GM12878 (cell line): ENCODE measurements around the gene OGFOD2. TPM values are rescaled to one million over a fixed set of nuclear protein-coding genes. Genes with fewer than 3 reads are reported as not detected.

Experiments used
- ATAC-seq: fragments of 200-7000 bp; cut with Tn5 transposase; 3 replicates; pipeline ENCODE4 v1.9.1; 2020; ENCODE audit warnings: mild to moderate bottlenecking, moderate library complexity
- BruUV-seq: library from RNA; stranded (reverse); fragments of 400-500 nt; replicated peaks from 2 replicates; lab custom pipeline; 2021; lab: Mats Ljungman, UMichigan
- CTCF ChIA-PET: fragments of 300-600 bp; sonication (Branson Sonifier 250); formaldehyde crosslinking; extraction: SDS; loops from one replicate; lab custom pipeline; 2021; ENCODE audit warnings: inconsistent platforms; lab: Yijun Ruan, JAX
- POLR2A ChIA-PET: fragments of 350-600 bp; formaldehyde crosslinking; extraction: SDS; loops from one replicate; lab custom pipeline; 2021; ENCODE audit warnings: inconsistent platforms; lab: Charles Lee
- RAD21 ChIA-PET: fragments of 300-600 bp; sonication (Branson Sonifier 250); formaldehyde crosslinking; loops from one replicate; lab custom pipeline; 2023; ENCODE audit warnings: antibody characterized with exemption; ENCODE audit not compliant: unreplicated experiment; lab: Charles Lee
- SMC1A ChIA-PET: fragments of 300-600 bp; sonication (Branson Sonifier 250); formaldehyde crosslinking; loops from one replicate; lab custom pipeline; 2023; ENCODE audit not compliant: unreplicated experiment, uncharacterized antibody; lab: Charles Lee
- DNase-seq: peaks from one replicate; pipeline ENCODE4 v3.0.0-alpha.2; 2011; ENCODE audit warnings: low read depth, low spot score
- FAIRE-seq: peaks from 3 replicates; lab custom pipeline; 2011; peaks lifted over from hg19 to GRCh38; lab: Jason Lieb, UNC
- H2AFZ ChIP-seq: 2 replicates; pipeline ENCODE4 v1.6.0; 2011; ENCODE audit warnings: low read depth, low read length, control low read depth; ENCODE audit not compliant: control insufficient read depth
- H3K27ac ChIP-seq: 2 replicates; pipeline ENCODE4 v1.5.1; 2011; ENCODE audit warnings: control low read depth; ENCODE audit not compliant: control insufficient read depth, insufficient read depth
- H3K27me3 ChIP-seq, 2 experiments: replicated peaks in 1 of 2; 2 replicates each; pipeline versions ENCODE4 v1.6.0 to v1.6.1; 2011; ENCODE audit warnings: low read length in 1 of 2; ENCODE audit not compliant: control insufficient read depth in 2 of 2, insufficient read depth in 2 of 2
- H3K36me3 ChIP-seq, 2 experiments: 2 replicates each; pipeline ENCODE4 v1.5.1; 2011; ENCODE audit warnings: low read length in 1 of 2; ENCODE audit not compliant: control insufficient read depth in 2 of 2, insufficient read depth in 2 of 2
- H3K4me1 ChIP-seq: 2 replicates; pipeline ENCODE4 v1.6.1; 2011; ENCODE audit warnings: mild to moderate bottlenecking, low read length, moderate library complexity, mixed read lengths; ENCODE audit not compliant: control insufficient read depth, insufficient read depth
- H3K4me2 ChIP-seq: 2 replicates; pipeline ENCODE4 v1.6.0; 2011; ENCODE audit warnings: control low read depth; ENCODE audit not compliant: control insufficient read depth, insufficient read depth
- H3K4me3 ChIP-seq: fragments of 200-600 bp; sonication (generic); 2 replicates; pipeline ENCODE4 v1.5.1; 2016
- H3K79me2 ChIP-seq: 2 replicates; pipeline ENCODE4 v1.6.0; 2011; ENCODE audit warnings: low read length; ENCODE audit not compliant: control insufficient read depth, insufficient read depth
- H3K9ac ChIP-seq: 2 replicates; pipeline ENCODE4 v1.8.0; 2011; ENCODE audit warnings: low read length, control low read depth, mixed read lengths; ENCODE audit not compliant: control insufficient read depth, insufficient read depth
- H3K9me3 ChIP-seq: replicated peaks from 3 replicates; pipeline ENCODE4 v1.5.1; 2011; ENCODE audit warnings: mild to moderate bottlenecking, low read length; ENCODE audit not compliant: control insufficient read depth, insufficient read depth
- H4K20me1 ChIP-seq: 2 replicates; pipeline ENCODE4 v1.6.0; 2011; ENCODE audit not compliant: control insufficient read depth, insufficient read depth
- BMI1 ChIP-seq: fragments of 450-650 bp; IDR thresholded peaks from 2 replicates; pipeline ENCODE4 v1.6.1; 2016; ENCODE audit warnings: mild to moderate bottlenecking, moderate library complexity, borderline replicate concordance
- BRCA1 ChIP-seq: IDR thresholded peaks from 2 replicates; pipeline ENCODE4 v1.6.1; 2011; ENCODE audit warnings: low read depth, low read length, improper control_type of control experiment
- KDM1A ChIP-seq: fragments of 200-600 bp; sonication (generic); IDR thresholded peaks from 2 replicates; pipeline ENCODE4 v1.6.1; 2016; ENCODE audit warnings: borderline replicate concordance
- MTA3 ChIP-seq: IDR thresholded peaks from 2 replicates; pipeline ENCODE4 v1.6.1; 2012; ENCODE audit warnings: low read length, inconsistent platforms, borderline replicate concordance
- NFYB ChIP-seq: IDR thresholded peaks from 2 replicates; pipeline ENCODE4 v1.6.1; 2011; ENCODE audit warnings: low read depth, mild to moderate bottlenecking, low read length, improper control_type of control experiment, moderate library complexity; ENCODE audit not compliant: insufficient read depth
- SPI1 ChIP-seq: IDR thresholded peaks from 2 replicates; pipeline ENCODE4 v1.6.1; 2011; ENCODE audit warnings: low read depth, mild to moderate bottlenecking, low read length, moderate library complexity, borderline replicate concordance; ENCODE audit not compliant: insufficient read depth
- SUPT20H ChIP-seq: IDR thresholded peaks from 2 replicates; pipeline ENCODE4 v1.6.1; 2011; ENCODE audit warnings: low read depth, mild to moderate bottlenecking, low read length, moderate library complexity, borderline replicate concordance; ENCODE audit not compliant: control insufficient read depth
- TAF1 ChIP-seq: IDR thresholded peaks from 2 replicates; pipeline ENCODE4 v1.6.1; 2011; ENCODE audit warnings: mild to moderate bottlenecking, low read depth, low read length, borderline replicate concordance
- ZZZ3 ChIP-seq: IDR thresholded peaks from 2 replicates; pipeline ENCODE4 v1.6.1; 2011; ENCODE audit warnings: low read depth; ENCODE audit not compliant: control insufficient read depth, insufficient read length
- WGBS: methylation state at CpG from one replicate; pipeline ENCODE4 v1.1.6; 2016; ENCODE audit warnings: low lambda C conversion rate; ENCODE audit not compliant: insufficient replicate concordance, insufficient coverage; ENCODE audit errors: missing lambda C conversion rate; 5-methylcytosine and 5-hydroxymethylcytosine counted together
- in situ Hi-C: fragments of 300-500 bp; cut with MboI; formaldehyde crosslinking; loops from 9 replicates; pipeline ENCODE4 v1.14.3; 2018; ENCODE audit warnings: mixed read lengths
- intact Hi-C: fragments of 100-400 bp; cut with micrococcal nuclease; formaldehyde crosslinking; loops from one replicate; pipeline ENCODE4 v1.14.2; 2022; ENCODE audit not compliant: unreplicated experiment
- polyA plus RNA-seq, 11 experiments: library from polyadenylated mRNA; depleted of rRNA in 4 of 11; unstranded in 6 of 11; stranded (reverse) in 5 of 11; fragments of >200 nt; fragmentation: Nextera tagmentation in 4 of 11; fragmentation: Illumina TruSeq in 1 of 11; extraction: Ambion mirVana in 4 of 11; extraction: Trizol in 1 of 11; gene quantifications; 1 replicate in 1 of 11; 2 replicates in 10 of 11; pipeline versions ENCODE4 v1.2.1 to v1.2.3, GENCODE V29; 2011 to 2016; ENCODE audit warnings: inconsistent platforms in 2 of 11, missing spikeins in 2 of 11, low read depth in 1 of 11
- total RNA-seq, 4 experiments: library from RNA; depleted of rRNA in 3 of 4; stranded (reverse); fragments of >200 nt in 3 of 4; fragmentation: Illumina TruSeq in 1 of 4; extraction: Trizol in 1 of 4; gene quantifications; 2 replicates each; pipeline versions ENCODE4 v1.2.1 to v1.2.3, GENCODE V29; 2013 to 2021
- TF ChIP-seq, protein P1 (sequence below): fragments of 450-650 bp; IDR thresholded peaks from 2 replicates; pipeline ENCODE4 v1.6.1; 2014; ENCODE audit warnings: mild to moderate bottlenecking

The OGFOD2 gene
- total and polyA plus RNA-seq, 10 of the 15 experiments (the other 5 are each of a cell fraction or from before 2014, with no cell fraction given): 0.93 to 29.2 (median 16.3) TPM

DNA sequence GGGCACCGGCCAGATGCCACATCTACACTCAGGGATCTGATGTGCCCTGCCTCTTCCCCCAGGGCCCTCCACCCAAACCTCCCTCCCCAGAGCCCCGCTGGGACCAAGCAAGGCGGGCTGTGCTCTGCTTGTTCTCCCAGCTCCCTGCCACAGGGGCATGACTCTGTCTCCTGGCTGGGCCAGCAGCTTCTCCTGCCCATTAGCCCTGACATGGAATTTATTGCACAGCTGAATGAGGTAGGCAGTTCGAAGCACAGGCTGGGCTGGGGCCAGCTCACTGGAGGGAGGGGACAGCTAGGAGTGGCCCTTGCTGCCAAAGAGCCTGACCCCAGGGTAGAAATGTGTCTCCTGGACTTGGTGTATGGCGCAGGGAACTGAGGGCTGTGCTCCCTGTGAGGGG lies 47.8 kb downstream of the OGFOD2 start:
- H3K27ac ChIP-seq: no peak overlapping the region
- no peaks in the 10 kb centered on the region for H3K79me2 ChIP-seq
- intact Hi-C loops: no loop called here
- no peaks in the 10 kb centered on the region for H3K36me3 ChIP-seq
- DNase-seq (no peak), FAIRE-seq (no peak), ATAC-seq (no peak)
- H3K4me2 ChIP-seq: no peak overlapping the region
- no peaks in the 10 kb centered on the region for H3K4me1 ChIP-seq
- WGBS: 36% methylated on average over 5 of the region's 5 CpGs
- CTCF ChIA-PET: no interaction called here
- no peak overlapping the region for H3K9ac ChIP-seq
- H3K4me3 ChIP-seq: no peak overlapping the region
- in situ Hi-C loops: no loop called here
- TF ChIP-seq, protein P1, sequence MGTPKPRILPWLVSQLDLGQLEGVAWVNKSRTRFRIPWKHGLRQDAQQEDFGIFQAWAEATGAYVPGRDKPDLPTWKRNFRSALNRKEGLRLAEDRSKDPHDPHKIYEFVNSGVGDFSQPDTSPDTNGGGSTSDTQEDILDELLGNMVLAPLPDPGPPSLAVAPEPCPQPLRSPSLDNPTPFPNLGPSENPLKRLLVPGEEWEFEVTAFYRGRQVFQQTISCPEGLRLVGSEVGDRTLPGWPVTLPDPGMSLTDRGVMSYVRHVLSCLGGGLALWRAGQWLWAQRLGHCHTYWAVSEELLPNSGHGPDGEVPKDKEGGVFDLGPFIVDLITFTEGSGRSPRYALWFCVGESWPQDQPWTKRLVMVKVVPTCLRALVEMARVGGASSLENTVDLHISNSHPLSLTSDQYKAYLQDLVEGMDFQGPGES: no peak
- TF ChIP-seq TAF1 (no peak), SUPT20H (no peak), MTA3 (no peak), KDM1A (no peak)
- SMC1A ChIA-PET: no interaction called here
- no peaks in the 10 kb centered on the region; a peak in 2 of 4 replicates for H3K27me3 ChIP-seq
- RAD21 ChIA-PET: interaction anchor here (0.8 kb wide), 1 partner anchor 270 kb away, joined by 3 read pairs; the partner anchor contains the start of gene DENR
- H2AFZ ChIP-seq: no peak overlapping the region
- no TSS peak for BruUV-seq
- H3K9me3 ChIP-seq: no peaks in the 10 kb centered on the region
- no peaks in the 10 kb centered on the region for H4K20me1 ChIP-seq
- POLR2A ChIA-PET: no interaction called here

DNA sequence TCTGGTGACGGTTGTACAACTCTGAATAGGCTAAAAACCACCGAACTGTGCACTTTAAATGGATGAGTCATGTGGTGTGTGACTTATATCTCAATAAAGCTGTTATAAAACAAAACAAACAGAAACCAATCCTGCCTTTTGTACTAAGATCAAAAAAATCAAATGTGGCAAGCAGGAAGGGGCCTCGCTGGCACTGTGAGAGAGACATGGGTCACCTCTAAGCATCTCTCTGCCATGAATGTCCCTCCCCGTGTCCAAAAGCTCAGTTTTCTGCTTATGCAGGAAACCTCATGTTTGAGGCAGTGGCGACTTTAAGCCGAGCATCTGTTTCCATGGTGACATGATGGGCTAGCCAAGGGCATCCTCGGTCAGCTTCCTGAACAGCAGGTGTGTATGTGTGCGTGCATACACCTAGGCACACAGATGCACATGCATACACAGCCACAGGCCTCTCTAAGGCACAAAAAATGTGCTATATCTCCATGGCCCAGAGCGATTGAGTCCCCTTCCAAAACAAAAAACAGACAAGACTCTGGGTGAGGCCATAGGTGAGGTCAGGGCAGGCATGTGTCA lies 49.9 kb downstream of the OGFOD2 start:
- intact Hi-C loops: no loop called here
- in situ Hi-C loops: no loop called here

More for the DNA sequence above, 49.9 kb downstream of the OGFOD2 start:
- DNase-seq (no peak), ATAC-seq (no peak), FAIRE-seq (no peak)
- no peaks in the 10 kb centered on the region; a peak in 2 of 4 replicates for H3K27me3 ChIP-seq
- no peaks in the 10 kb centered on the region for H3K9me3 ChIP-seq
- no TSS peak for BruUV-seq
- H3K4me3 ChIP-seq: no peak overlapping the region
- SMC1A ChIA-PET: interaction anchor here (0.8 kb wide), 1 partner anchor 213 kb away, joined by 3 read pairs; no protein-coding TSS in a partner anchor
- WGBS: 14% methylated on average over 9 of the region's 9 CpGs
- no peak overlapping the region for H2AFZ ChIP-seq
- H3K36me3 ChIP-seq: no peaks in the 10 kb centered on the region
- RAD21 ChIA-PET: no interaction called here
- POLR2A ChIA-PET: no interaction called here
- H3K4me1 ChIP-seq: no peaks in the 10 kb centered on the region
- TF ChIP-seq BRCA1: no peak
- no peak for TF ChIP-seq BMI1
- no peak for TF ChIP-seq ZZZ3
- no peak for TF ChIP-seq SPI1
- TF ChIP-seq NFYB: no peak
- CTCF ChIA-PET: no interaction called here
- H3K79me2 ChIP-seq: no peaks in the 10 kb centered on the region
- no peak overlapping the region for H3K27ac ChIP-seq
- no peak overlapping the region for H3K9ac ChIP-seq
- H4K20me1 ChIP-seq: no peaks in the 10 kb centered on the region
- no peak overlapping the region for H3K4me2 ChIP-seq
